ENCODE results near the gene CLDND2.

DNA sequence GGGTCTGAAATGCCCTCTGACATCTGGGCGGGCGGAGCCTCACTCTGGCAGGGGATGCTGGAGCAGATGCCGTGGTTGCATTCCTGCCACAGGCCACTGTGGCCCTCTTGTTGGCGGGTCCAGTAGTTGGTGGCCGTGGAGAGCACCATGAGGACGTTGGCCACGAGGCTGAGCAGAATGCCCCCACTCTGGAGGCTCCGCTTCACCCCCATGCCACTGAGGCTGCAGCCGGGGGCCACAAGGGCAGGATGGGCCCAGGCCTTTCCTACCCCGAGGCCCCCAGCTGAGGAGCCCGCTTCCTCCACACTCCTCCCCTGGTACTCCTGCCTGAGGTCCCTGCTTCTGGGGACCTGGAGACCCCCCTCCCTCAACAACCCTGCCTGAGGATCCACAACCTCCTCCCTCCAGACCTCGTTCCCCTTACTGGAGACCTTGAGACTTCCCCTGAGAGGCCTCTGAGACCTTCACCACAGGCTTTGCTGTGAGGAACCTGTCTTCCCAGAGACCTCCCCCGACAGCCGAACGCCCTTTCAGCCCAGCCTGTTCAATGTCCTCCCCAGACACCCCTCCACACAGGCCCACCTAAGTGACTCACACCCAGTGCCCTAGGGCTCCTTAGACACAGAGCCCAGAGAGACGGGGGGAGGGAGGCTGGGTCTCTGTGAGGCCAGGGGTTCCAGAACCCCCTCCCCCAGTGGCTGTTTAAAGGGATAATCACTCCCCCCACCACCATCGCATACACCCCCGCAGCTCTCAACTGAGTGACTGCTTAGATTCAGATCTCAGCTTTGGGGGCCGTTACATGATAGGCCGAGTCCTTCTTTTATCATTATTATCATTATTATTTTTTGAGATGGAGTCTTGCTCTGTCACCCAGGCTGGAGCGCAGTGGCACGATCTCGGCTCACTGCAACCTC lies at the start of gene CLDND2:
- TF ChIP-seq, protein P1, sequence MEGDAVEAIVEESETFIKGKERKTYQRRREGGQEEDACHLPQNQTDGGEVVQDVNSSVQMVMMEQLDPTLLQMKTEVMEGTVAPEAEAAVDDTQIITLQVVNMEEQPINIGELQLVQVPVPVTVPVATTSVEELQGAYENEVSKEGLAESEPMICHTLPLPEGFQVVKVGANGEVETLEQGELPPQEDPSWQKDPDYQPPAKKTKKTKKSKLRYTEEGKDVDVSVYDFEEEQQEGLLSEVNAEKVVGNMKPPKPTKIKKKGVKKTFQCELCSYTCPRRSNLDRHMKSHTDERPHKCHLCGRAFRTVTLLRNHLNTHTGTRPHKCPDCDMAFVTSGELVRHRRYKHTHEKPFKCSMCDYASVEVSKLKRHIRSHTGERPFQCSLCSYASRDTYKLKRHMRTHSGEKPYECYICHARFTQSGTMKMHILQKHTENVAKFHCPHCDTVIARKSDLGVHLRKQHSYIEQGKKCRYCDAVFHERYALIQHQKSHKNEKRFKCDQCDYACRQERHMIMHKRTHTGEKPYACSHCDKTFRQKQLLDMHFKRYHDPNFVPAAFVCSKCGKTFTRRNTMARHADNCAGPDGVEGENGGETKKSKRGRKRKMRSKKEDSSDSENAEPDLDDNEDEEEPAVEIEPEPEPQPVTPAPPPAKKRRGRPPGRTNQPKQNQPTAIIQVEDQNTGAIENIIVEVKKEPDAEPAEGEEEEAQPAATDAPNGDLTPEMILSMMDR (IDR thresholded peaks at IDR 0.05; ENCODE audit: insufficient read depth, low read length, poor library complexity, severe bottlenecking), result no peak
- TF ChIP-seq EZH2phosphoT487 (conservative IDR thresholded peaks at IDR 0.05; ENCODE audit: low read length), result no peak
